HUES64 (cell line): ENCODE data around the gene GLRA1.
A peak's percentile ranks its signal among the peaks of the same experiment; 100 is the strongest.
"Not testable (repeated sequence)": the region's sequence is repeated elsewhere in the genome, so short reads cannot be mapped to it uniquely, and the experiment has no call there.

Experiments
- H3K27ac ChIP-seq: 2 replicates; pipeline ENCODE4 v1.7.0; 2013; ENCODE audit warnings: low read depth, low read length, inconsistent platforms
- H3K27me3 ChIP-seq: 2 replicates; pipeline ENCODE4 v1.6.1; 2013; ENCODE audit warnings: mild to moderate bottlenecking, low read length; ENCODE audit not compliant: insufficient read depth
- H3K36me3 ChIP-seq: 2 replicates; pipeline ENCODE4 v1.6.1; 2013; ENCODE audit warnings: mild to moderate bottlenecking, low read length; ENCODE audit not compliant: insufficient read depth
- H3K4me1 ChIP-seq: 2 replicates; pipeline ENCODE4 v1.6.1; 2013; ENCODE audit warnings: mild to moderate bottlenecking, low read length, moderate library complexity; ENCODE audit not compliant: insufficient read depth
- H3K4me3 ChIP-seq: 2 replicates; pipeline ENCODE4 v1.5.1; 2013; ENCODE audit warnings: mild to moderate bottlenecking, low read length, moderate library complexity
- H3K9ac ChIP-seq: 2 replicates; pipeline ENCODE4 v1.6.1; 2013; ENCODE audit warnings: mild to moderate bottlenecking, low read depth, low read length
- H3K9me3 ChIP-seq: 2 replicates; pipeline ENCODE4 v1.6.1; 2013; ENCODE audit warnings: low read depth, low read length; ENCODE audit not compliant: insufficient read depth
- WGBS: fragments of 150-250, 120-280 bp; methylation state at CpG from one replicate; pipeline ENCODE4 v1.1.7; 2013; ENCODE audit warnings: missing lambda C conversion rate; 5-methylcytosine and 5-hydroxymethylcytosine counted together

GLRA1 gene

DNA sequence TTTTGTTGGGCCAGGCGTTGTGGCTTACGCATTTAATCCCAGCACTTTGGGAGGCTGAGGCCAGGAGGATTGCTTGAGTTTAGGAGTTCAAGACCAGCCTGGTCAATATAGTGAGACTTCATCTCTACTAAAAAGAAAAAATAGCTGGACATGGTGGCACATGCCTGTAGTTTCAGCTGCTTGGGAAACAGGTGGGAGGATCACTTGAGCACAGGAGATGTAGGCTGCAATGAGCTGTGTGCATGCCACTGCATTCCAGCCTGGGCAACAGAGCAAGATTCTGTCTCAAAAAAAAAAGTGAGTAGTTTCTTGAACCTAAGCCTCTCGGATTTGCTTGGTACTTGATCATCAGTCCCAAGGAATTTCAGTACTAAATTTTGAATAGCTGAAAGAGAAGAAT lies 126.0 kb downstream of the GLRA1 start:
- Histone ChIP-seq H3K4me3 (no peak overlapping the region), H3K4me1 (no peaks in the 10 kb centered on the region), H3K9me3 (no peaks in the 10 kb centered on the region), H3K36me3 (peaks cover 98% of the 10 kb centered on the region), H3K27me3 (no peaks in the 10 kb centered on the region), H3K9ac (no peak overlapping the region), H3K27ac (no peak overlapping the region)
- WGBS = 92% methylated on average over 3 of the region's 3 CpGs

DNA sequence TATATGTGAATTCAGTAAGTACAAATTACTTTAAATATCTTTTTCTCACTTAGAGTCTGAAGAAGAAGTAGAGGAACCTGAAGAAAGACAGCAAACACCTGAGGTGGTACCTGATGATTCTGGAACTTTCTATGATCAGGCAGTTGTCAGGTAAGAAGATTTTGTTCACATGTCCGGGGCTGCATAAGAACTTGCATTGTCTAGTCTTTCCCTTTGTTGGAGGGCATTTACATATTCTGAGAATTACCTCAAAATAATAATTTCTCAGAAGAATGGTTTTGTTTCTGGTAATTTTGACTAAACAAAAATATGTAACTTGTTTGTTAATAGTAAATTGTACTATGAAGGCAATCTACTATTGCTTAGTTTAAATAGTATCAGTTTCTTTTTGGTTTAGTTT lies 129.2 kb downstream of the GLRA1 start:
- H3K9ac ChIP-seq = no peak overlapping the region
- no peak overlapping the region for H3K4me3 ChIP-seq
- peaks cover 100% of the 10 kb centered on the region for H3K36me3 ChIP-seq
- no peaks in the 10 kb centered on the region for H3K27me3 ChIP-seq
- no peaks in the 10 kb centered on the region for H3K4me1 ChIP-seq
- WGBS = 100% methylated on average over 1 of the region's 1 CpG
- H3K9me3 ChIP-seq = no peaks in the 10 kb centered on the region
- no peak overlapping the region for H3K27ac ChIP-seq

DNA sequence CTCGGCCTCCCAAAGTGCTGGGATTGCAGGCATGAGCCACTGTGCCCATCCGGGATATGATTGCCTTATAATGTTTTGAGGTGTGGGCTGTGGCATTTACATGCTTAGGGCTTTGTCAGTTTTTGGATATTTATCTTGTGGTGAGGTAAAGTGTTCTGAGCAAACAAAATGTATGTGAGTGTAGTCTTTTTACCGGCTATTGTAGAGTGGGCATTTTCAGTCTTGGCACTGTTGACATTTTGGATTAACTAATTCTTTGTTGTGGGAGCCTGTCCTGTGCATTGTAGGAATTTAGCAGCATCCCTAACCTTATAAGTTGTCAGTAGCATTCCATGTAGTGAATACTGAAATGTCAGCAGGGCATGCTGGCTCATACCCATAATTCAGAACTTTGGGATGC lies 131.3 kb downstream of the GLRA1 start:
- Histone ChIP-seq H3K36me3 (peaks cover 99% of the 10 kb centered on the region), H3K9ac (no peak overlapping the region), H3K27me3 (no peaks in the 10 kb centered on the region), H3K9me3 (no peaks in the 10 kb centered on the region), H3K27ac (no peak overlapping the region), H3K4me1 (no peaks in the 10 kb centered on the region), H3K4me3 (no peak overlapping the region)
- 95% methylated on average over 3 of the region's 3 CpGs for WGBS

DNA sequence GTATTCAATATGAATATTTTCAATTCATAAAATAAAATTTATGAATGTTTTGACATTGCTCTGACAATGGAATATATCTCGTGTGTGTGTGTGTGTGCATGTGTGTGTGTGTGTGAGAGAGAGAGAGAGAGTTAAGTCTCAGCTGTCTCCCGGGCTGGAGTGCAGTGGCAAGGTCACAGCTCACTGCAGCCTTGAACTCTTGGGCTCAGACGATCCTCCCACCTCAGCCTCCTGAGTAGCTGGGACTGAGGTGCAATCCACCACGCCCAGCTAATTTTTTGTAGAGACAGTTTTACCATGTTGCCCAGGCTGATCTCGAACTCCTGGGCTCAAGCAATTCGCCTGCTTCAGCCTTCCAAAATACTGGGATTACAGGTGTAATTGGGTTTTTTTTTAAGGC lies 136.8 kb downstream of the GLRA1 start:
- H3K4me3 ChIP-seq = no peak overlapping the region
- H3K9me3 ChIP-seq = no peaks in the 10 kb centered on the region
- WGBS = 94% methylated on average over 6 of the region's 6 CpGs
- no peaks in the 10 kb centered on the region for H3K27me3 ChIP-seq
- no peak overlapping the region for H3K9ac ChIP-seq
- peaks cover 16% of the 10 kb centered on the region for H3K4me1 ChIP-seq
- peaks cover 67% of the 10 kb centered on the region for H3K36me3 ChIP-seq
- no peak overlapping the region for H3K27ac ChIP-seq

DNA sequence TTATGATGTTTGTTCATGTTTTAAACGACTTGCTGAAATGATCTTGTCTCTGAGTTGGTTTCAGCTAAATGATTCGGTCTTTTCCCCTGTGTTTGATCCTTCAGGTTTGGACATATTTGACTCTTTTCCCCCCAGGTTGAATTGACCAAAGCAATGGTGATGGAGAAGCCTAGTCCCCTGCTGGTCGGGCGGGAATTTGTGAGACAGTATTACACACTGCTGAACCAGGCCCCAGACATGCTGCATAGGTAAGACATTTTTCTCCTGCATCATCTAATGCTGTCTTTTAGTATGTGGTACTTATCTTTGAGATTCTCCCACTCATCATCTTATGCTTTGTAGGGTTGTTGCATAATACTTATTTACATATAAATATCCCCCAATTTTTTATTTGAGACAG lies 138.2 kb downstream of the GLRA1 start:
- Histone ChIP-seq H3K27ac (no peak overlapping the region), H3K4me1 (peaks cover 24% of the 10 kb centered on the region), H3K9ac (no peak overlapping the region), H3K4me3 (no peak overlapping the region), H3K36me3 (peaks cover 54% of the 10 kb centered on the region), H3K27me3 (no peaks in the 10 kb centered on the region), H3K9me3 (no peaks in the 10 kb centered on the region)
- WGBS = 98% methylated on average over 4 of the region's 4 CpGs

DNA sequence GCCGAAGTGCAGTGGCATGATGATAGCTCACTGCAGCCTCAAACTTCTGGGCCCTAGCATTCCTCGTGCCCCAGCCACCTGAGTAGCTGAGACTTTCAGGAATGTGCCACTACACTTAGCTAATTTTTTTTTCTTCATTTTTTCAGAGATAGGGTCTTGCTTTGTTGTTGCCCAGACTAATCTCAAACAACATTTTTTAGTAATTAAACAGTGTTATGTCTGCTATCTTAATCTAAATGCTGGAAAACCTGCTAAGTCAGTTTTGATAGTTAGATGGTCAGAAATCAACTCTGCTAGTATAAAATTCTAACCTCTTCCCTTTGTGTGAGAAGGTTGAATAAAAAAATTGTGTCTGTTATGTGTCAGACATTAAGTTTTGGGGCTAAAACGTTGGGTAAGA lies 140.5 kb downstream of the GLRA1 start:
- Histone ChIP-seq H3K27ac (no peak overlapping the region), H3K9ac (no peak overlapping the region), H3K27me3 (no peaks in the 10 kb centered on the region), H3K9me3 (no peaks in the 10 kb centered on the region), H3K36me3 (peaks cover 30% of the 10 kb centered on the region), H3K4me3 (no peak overlapping the region), H3K4me1 (peaks cover 33% of the 10 kb centered on the region)
- WGBS = 78% methylated on average over 3 of the region's 3 CpGs

DNA sequence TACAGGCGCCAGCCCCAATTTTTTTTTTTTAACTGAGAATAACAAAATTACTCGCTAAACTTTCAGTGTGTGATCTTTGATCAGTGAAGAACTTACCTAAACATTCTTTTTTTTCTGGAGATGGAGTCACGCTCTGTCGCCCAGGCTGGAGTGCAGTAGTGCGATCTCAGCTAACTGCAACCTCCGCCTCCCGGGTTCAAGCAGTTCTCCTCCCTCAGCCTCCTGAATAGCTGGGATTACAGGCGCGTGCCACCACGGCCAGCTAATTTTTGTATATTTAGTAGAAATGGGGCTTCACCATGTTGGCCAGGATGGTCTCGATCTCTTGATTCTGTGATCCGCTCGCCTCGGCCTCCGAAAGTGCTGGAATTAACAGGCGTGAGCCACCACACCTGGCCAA lies 141.0 kb downstream of the GLRA1 start:
- H3K4me1 ChIP-seq = peaks cover 34% of the 10 kb centered on the region

DNA sequence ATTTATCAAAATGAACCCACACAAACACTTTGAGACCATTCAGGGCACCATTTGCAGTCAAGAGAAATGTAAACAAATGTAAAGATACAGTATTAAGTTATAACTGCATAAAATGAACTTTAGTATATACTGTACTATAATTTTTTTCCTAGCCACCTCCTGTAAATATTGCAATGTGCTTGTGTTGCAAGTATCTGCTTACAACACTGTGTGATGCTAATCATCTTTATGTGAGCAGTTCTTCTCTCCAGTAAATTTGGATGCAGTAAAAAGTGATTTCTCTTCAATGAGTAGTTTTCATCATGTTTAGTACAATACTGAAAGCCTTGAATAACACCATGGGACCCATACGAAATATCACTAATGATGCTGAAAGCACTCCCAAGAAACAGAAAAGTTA lies 143.4 kb downstream of the GLRA1 start:
- Histone ChIP-seq H3K4me1 (peaks cover 44% of the 10 kb centered on the region), H3K4me3 (no peak overlapping the region), H3K27me3 (no peaks in the 10 kb centered on the region), H3K9me3 (no peaks in the 10 kb centered on the region), H3K27ac (no peak overlapping the region), H3K36me3 (peaks cover 20% of the 10 kb centered on the region), H3K9ac (no peak overlapping the region)
- WGBS = 78% methylated on average over 1 of the region's 1 CpG

More for the DNA sequence above, 141.0 kb downstream of the GLRA1 start:
- H3K9ac ChIP-seq, H3K27me3 ChIP-seq, H3K9me3 ChIP-seq, H3K27ac ChIP-seq, H3K4me3 ChIP-seq: not testable (repeated sequence)
- peaks cover 25% of the 10 kb centered on the region for H3K36me3 ChIP-seq
- WGBS = 98% methylated on average over 15 of the region's 16 CpGs

DNA sequence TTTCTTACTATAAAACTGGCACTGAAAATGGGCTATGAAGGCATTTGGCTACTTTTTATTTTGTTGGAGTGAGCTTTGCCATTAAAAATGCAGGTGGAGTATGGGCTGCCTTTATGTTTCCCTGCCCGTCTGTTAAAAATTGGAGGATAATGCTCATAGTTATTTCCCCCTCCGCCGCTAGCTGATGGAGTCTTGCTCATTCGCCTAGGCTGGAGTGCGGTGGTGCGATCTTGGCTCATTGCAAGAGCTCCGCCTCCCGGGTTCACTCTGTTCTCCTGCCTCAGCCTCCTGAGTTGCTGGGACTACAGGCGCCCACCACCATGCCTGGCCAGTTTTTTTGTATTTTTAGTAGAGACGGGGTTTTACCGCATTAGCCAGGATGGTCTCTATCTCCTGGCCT lies 144.3 kb downstream of the GLRA1 start:
- H3K9ac ChIP-seq = no peak overlapping the region
- peaks cover 26% of the 10 kb centered on the region for H3K36me3 ChIP-seq
- H3K27me3 ChIP-seq = no peaks in the 10 kb centered on the region
- no peaks in the 10 kb centered on the region for H3K9me3 ChIP-seq
- H3K4me1 ChIP-seq = peaks cover 53% of the 10 kb centered on the region
- no peak overlapping the region for H3K4me3 ChIP-seq
- WGBS = 79% methylated on average over 11 of the region's 11 CpGs
- H3K27ac ChIP-seq = no peak overlapping the region

DNA sequence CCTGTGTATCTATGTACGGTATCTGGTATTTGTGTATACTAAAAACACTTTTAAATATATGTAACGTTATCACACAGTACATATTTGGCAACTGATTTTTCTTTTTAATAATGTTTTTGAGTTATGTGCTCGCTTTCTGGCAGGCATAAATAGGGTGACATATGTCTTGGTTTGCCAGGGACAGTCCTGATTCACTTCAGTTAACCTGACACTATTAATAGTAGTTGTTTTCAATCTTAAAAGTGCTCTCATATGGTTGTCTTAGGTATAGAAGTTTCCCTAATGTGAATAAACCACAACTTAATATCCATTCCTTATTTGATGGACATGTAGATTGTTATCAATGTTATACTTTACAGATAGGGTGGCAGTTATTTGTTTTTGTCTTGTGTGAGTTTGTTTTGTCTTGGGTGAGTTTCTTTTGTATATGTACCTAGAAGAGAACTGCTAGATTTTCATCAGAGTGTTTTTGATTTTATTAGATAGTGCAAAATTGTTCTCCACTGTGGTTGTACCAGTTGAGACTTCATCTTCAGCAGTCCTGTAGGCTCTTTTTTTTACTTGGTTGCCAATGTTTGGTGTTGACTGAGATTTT lies 145.0 kb downstream of the GLRA1 start:
- WGBS = 100% methylated on average over 1 of the region's 3 CpGs
- Histone ChIP-seq H3K9ac (no peak overlapping the region), H3K9me3 (no peaks in the 10 kb centered on the region), H3K36me3 (peaks cover 31% of the 10 kb centered on the region), H3K4me1 (peaks cover 57% of the 10 kb centered on the region), H3K27me3 (no peaks in the 10 kb centered on the region), H3K27ac (no peak overlapping the region), H3K4me3 (no peak overlapping the region)

DNA sequence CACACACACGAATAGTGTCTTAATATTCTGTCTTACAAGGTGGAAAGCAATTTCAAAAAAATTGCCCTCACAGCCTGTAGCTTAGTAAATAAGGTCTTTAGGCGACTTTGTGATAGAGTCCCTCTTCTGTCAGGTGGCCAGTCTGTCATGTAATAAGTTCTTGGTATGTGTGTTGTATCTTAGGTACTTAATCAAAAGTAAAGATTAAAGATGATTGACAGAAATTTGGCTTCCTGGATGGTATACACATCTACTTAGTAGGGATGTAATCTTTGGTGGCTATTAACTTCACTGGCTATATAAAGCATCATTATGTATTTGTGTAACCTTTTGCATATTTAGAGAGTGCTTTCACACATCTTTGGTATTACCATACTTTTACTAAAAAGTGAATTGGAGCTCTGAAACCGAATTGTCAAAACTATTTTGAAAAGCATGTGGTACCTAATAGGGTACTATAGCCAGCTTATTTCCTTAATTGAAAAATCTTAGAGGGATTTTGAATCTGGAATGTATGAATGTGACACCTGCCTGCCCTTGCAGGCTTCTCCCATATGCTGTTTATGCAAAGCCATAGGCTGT lies 149.5 kb downstream of the GLRA1 start:
- Histone ChIP-seq H3K4me1 (peaks cover 50% of the 10 kb centered on the region), H3K9me3 (no peaks in the 10 kb centered on the region), H3K4me3 (peak overlapping the region; percentile 98; the same call in 1 of the 2 replicates), H3K27ac (no peak overlapping the region), H3K27me3 (no peaks in the 10 kb centered on the region), H3K9ac (no peak overlapping the region), H3K36me3 (peaks cover 41% of the 10 kb centered on the region)
- WGBS = 55% methylated on average over 3 of the region's 3 CpGs

DNA sequence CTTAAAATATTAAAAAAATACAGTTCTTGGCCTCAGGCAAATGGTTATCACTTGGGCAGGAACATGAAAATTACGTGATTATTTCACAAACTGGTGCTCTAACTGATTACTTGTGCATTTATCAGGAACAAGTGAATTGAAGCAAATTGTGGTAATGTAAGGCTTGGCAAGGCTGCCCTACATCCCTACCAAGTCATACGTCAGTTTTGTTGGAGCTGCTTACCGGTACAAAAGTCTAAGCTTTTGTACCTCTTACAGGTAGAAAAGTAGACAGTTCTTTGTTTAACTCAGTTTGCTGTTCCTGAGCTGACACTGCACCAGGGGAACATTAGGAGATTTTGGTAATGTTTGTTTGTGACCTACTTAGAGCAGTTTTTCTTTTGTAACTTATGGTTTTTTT lies 150.7 kb downstream of the GLRA1 start:
- peak overlapping the region; percentile 94; the same call in 1 of the 2 replicates for H3K9ac ChIP-seq
- WGBS = 12% methylated on average over 3 of the region's 3 CpGs
- peak overlapping the region; percentile 98 for H3K4me3 ChIP-seq
- no peaks in the 10 kb centered on the region for H3K27me3 ChIP-seq
- peaks cover 41% of the 10 kb centered on the region for H3K36me3 ChIP-seq
- no peaks in the 10 kb centered on the region for H3K9me3 ChIP-seq
- peaks cover 46% of the 10 kb centered on the region for H3K4me1 ChIP-seq
- H3K27ac ChIP-seq = no peak overlapping the region
